GM19463 (cell line): ENCODE data around the gene CCSER1.
A peak's percentile ranks its signal among the peaks of the same experiment; 100 is the strongest.
"Not testable (repeated sequence)": the region's sequence is repeated elsewhere in the genome, so short reads cannot be mapped to it uniquely, and the experiment has no call there.

Experiments
- ATAC-seq: cut with Tn5 transposase; IDR thresholded peaks from one replicate; pipeline ENCODE4 v1.9.1; 2021; ENCODE audit warnings: mild to moderate bottlenecking, moderate library complexity; ENCODE audit not compliant: unreplicated experiment

CCSER1 gene

DNA sequence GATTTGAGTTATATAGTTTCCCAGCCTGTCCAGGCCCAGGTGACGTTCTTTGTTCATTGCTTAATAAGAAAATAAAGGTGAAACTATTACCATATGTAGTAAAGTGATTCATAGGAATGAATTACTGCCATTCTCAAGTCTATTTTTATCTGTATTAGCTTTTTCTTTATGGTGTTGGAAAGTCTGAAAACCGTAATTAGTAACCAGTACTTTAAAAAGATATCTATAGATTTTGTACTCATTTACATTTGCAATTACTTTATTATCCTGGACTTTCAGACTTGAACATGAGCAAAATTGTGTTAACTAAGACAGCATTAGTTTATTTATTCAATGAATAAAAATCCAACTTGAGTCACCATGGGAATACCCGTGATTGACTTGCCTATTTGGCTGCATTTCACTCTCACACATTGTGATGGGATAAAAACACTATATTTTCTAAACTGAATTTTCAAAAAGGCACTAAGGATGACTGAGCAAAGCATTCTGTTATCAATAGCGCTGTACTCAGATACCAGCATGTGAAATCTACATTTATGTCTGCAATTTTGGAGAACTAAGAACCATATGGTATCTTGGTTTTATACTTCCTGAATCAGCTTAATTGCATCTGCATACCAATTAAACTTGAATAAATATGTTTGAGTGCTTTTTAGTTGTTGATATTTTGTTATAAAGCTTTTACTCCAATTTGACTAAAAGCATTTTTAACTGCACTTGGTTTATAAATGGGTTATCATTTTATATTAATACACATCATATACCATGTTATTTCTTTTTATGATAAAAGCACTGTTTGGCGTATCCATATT, 154.6 kb downstream of the CCSER1 start:
- ATAC-seq: no peak

DNA sequence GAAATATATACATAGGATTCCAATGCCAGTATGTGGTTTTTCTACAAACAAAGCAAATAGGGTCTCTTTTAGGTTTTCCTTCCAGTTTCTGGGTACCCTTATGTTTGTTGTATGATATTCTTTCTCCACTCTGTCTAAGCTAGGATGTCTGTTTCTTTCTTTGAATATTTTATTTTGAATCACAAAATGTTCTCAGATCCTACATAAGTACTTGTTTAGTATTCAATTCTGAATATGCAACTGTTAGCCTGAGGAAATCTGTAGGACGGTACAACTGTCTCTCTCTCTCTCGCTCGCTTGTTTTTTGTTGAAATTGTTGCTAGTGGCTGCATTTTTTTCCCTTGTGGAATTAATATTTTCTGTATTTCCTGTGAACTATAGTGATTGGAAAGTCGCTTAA, 163.2 kb downstream of the CCSER1 start:
- no peak for ATAC-seq

DNA sequence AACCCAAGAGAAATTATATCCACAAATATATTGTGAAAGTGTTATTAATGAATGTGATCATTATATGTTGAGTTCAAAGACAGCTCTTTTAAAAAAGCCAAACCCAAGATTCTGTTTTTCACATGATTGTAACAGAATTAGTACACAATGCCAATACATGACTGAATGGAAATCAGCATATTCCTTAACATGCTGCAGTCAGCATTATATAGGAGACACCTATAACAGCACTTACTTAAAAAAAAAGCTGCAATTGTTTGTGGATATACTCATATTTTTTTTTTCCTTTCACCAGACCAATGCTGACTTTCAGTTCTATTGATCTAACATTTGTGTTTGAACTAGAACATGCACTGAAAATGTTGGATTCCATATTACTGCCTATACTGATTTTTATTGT, 165.2 kb downstream of the CCSER1 start:
- no peak for ATAC-seq

DNA sequence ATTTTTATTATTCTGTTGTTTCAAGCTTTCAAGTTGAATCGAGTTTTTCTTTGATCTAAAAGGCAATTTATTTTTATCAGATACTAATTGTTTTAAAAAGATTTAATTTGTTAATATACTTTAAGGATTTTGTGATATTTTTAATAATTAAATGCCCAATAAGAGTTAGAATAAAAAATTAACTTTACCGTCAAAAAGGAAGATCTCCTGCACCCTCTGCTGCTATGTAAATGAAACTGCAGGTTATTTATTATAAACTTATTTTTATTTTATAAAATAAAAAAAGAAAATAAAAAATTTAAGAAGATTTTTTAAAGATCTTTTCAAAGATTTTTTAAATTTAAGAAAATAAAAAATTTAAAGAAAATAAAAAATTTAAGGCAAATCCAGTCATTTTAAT, 166.1 kb downstream of the CCSER1 start:
- no peak for ATAC-seq

DNA sequence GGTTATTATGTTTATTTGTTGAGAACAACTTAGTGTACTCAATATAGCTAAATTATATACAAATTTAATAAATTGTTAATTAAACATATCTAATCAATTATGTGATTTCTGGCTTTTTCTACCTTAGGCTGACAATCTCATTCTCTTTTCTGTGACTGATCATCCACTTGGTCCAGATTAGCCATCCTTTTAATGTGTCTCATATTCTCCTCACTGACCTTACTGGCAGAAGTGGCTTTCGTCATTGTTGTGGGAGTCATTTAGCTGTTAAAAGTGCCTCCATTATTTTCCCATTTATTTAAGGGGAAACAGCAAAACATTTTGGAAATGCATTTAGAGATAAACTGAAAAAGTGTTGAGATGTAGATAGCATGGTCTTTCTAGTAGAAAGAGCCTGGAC, 172.2 kb downstream of the CCSER1 start:
- ATAC-seq: no peak

DNA sequence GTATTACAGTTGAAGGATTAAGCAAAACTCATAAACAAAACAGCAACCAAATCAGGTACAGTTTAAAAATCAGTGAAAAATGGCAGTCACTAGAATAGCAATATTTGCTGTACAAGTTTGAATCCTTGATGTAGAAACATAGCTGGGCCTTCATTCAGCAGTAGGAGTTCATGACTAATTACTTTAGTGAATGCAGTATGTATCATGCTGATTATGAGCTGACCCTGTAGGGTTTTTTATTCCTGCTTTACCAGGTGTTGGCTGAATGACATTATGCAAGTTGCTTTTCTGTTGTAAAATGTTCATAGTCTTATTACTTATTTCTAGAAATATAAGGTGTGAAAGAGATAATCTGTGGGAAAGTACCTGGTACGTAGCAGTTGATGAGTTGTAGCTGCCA, 179.6 kb downstream of the CCSER1 start:
- ATAC-seq: no peak

DNA sequence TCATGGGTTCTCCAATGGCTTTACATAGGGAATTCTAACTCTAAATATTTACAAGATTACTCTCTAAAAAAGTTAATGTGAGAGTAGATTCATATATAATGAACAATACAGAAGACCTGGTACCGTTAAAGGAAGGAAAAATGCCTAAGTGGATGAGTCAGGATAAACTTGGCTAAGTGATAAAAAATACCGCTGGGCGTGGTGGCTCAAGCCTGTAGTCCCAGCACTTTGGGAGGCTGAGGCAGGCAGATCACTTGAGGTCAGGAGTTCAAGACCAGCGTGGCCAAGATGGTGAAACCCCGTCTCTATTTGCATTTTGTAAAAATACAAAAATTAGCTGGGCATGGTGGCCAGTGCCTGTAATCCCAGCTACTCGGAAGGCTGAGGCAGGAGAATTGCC, 189.9 kb downstream of the CCSER1 start:
- ATAC-seq: not testable (repeated sequence)

DNA sequence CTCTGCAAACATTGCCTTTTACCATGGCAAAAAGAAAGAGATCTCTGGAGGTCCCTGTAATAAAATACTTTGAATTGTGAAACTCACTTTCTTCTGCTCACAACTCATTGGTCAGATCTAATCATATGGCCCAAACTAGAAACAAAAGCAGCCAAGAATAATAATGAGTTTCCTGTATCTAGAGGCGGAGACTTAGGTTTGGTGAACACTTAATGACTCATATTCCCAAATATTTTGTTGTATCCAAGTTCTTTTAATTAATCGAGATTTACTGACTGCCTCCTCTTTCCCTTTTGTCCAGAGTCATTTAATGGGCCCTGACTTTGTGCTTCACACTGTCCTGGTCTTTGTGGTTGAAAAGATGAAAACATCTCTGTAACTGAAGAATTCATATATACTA, 190.6 kb downstream of the CCSER1 start:
- ATAC-seq: no peak

DNA sequence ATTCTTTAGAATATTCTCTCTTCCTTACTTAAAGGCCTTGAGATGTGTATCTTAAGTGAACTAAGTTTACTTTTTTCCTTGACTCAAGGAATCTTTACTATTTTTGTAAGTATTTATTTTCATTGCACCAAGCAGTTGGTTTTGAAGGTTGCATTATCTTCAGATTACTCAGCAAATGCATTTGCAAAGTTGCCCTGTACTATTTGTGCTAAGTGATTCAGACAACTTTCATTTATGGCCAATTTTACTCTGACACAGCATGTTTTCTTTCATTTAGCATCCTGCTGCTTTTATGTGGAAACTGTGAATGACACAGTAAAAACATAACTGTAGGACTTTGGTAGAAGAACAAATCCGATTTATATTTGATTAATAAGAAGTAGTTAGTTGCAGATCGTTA, 191.0 kb downstream of the CCSER1 start:
- ATAC-seq: no peak

DNA sequence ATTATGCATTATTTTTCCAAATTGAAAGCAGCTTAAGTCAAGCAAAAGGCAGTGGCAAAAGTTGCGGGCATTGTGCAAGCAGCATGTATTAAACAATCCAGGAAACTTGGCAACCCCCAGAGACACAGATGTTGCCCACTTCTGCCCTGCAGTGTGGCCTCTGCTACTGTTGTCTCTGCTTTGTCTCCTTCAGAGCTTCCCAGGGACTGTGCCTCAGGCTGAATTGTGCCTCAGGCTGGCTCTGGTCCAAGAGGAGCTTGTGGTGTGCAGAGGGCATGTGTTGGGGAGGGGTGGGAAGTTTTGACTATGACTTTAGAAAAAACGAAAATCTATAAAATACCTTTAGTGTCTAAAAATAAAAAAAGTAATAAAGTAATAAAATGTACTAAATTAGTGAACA, 201.4 kb downstream of the CCSER1 start:
- no peak for ATAC-seq

DNA sequence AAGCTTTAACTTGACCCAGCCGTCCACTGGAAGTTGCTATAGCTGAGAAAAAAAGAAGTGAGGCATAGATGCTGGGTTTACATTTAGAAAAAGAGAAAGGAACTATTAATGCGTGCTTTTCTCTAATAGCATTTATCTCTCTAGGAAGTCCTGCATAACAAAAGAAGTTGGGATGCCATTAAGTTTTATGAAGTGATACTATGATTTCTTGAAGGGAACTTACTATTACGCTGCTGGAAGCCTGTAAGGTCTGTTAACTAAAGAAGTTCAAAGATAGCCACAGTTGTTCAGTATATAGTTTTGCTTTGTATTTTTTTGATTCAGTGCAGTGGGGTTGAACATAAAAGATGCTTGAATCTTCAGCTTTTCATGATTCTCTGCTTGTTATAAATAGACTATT, 203.4 kb downstream of the CCSER1 start:
- no peak for ATAC-seq

DNA sequence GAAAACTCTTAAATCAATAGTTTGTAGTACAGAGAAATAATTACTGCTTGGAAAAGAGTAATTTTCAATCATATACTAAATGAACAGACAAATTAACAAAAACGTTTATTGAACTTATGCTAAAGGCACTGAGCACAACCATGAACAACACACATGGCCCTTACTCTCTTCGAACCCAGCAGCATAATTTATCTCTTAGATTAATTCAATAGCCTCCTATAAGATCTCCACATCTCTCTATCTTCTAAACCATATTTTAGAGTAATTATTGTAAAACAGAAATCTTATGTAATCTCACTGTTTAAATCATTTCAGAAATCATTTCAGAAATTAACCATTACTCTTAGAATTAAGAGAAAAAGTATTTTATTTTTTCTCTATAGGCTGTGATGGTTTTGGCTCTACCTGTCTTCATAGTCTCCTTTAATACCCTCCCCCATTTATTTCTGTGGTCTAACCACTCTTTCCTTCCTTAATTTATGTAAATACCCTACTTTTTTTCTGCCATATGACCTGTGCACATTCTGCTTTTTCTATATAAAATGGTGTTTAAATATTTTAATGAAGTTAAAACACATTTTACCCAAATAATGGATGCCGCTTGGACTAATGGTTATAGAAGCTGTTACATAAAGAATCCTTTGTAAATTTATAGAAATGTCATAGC, 218.5 kb downstream of the CCSER1 start:
- no peak for ATAC-seq

DNA sequence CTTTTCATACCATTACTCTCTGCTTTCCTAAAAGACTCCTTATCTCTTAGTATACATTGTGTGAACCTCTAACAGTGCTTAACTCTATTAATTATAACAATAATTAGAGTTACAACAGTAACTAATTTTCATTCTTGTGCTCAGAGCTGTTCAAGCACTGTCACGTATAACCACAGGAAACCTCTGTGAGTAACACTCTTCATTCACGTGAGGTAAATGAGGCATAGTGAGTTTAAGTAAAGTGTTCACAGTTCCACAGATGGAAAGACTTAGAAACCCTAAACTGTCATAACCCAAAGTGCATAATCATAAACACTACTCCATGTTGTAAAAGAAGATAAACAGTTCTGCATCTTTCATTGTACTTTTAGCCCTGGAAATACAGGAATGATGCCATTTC, 222.4 kb downstream of the CCSER1 start:
- no peak for ATAC-seq

DNA sequence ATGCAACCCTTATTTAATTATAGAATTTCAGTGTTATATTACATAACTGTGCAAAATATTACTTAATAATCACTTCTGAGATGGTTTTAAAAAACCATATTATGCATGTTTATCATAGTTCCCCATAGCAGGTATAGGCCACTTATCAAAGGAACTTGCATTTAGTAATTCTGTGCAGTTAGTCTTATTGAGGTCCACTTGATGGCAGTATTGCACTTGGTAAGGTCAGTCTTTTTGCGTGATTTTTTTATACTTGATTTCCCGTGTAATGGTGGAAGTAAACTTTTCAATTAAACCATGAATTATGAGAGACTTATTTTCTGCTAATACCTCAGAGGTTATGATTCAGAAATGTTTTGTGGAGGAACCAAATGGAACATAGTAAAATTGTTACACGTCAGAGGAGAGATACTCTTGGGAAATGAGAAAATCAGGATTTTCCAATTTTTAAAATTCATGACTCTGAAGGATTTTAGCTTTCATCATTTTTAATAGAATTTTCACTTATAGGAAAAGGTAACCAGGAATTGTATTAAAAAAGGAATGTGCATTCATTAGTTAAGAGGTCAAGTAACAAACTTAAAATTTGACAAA, 230.0 kb downstream of the CCSER1 start:
- ATAC-seq: no peak

DNA sequence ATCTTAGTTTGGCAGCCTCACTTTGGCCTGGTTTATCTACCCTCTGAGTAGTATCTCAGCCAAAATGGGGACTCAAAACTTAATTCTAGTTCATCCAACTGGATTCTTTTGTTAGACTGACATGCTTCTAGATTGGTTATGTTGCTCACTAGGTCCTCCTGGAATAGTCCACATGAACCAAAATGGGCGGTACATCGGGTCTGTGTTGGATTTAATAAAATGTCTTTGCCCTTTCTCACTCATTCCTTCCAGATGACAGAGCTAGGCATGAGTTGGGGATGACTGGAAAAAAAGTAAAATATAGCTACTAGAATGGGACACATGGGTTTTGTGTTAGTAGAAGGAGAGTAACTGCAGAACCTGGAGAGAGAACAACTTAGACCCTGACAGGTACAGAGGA, 247.9 kb downstream of the CCSER1 start:
- no peak for ATAC-seq

DNA sequence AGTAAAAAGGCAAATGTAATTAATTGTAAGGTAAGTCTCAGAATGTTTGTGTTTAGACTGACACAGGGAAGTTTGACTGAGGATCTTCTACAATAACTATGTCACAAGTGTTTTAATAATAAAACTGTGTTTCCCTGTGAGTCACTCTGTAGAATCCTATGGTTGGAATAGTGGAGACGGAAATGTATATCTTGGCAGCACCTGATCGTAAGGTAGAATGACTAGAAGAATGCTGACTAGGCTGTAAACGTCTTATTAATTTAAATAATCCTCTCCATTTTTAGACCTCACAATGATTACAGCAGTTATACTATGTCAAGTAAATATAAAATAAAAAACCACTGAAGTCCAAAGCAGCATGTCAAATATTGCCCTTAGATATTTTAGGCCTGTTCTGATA, 266.0 kb downstream of the CCSER1 start:
- no peak for ATAC-seq

DNA sequence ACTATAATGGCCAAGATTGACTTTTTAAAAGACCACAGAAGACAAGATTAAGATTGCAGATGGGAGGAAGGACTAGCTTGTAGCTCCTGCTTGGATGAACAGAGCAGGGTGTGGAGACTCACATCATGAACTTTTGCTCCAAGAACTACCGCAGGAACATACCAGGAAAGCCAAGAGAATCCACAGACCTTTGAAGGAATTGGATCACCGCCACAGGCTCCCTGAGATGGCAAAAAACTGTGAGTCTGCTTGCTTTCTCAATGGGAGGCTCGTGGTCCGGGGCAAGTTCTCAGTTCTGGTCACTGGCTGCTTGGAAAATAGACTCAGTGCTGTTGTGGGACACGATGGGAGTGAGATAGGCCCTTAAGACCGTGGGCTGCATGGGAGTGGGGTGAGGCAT, 276.6 kb downstream of the CCSER1 start:
- ATAC-seq: no peak

DNA sequence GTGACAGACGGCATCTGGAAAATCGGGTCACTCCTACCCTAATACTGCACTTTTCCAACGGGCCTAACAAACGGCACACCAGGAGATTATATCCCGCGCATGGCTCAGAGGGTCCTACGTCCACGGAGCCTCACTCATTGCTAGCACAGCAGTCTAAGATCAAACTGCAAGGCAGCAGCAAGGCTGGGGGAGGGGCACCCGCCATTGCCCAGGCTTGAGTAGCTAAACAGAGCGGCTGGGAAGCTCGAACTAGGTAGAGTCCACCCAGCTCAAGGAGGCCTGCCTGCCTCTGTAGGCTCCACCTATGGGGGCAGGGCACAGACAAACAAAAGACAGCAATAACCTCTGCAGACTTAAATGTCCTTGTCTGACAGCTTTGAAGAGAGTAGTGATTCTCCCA, 280.7 kb downstream of the CCSER1 start:
- not testable (repeated sequence) for ATAC-seq

DNA sequence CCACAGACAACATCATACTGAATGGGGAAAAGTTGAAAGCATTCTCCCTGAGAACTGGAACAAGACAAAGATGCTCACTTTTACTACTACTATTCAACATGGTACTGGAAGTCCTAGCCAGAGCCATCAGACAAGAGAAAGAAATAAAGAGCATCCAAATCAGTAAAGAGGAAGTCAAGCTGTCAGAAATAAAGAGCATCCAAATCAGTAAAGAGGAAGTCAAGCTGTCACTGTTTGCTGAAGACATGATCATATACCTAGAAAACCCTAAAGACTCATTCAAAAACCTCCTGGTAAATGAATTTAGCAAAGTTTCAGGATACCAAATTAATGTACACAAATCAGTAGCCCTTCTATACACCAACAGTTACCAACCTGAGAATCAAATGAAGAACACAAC, 285.6 kb downstream of the CCSER1 start:
- not testable (repeated sequence) for ATAC-seq

DNA sequence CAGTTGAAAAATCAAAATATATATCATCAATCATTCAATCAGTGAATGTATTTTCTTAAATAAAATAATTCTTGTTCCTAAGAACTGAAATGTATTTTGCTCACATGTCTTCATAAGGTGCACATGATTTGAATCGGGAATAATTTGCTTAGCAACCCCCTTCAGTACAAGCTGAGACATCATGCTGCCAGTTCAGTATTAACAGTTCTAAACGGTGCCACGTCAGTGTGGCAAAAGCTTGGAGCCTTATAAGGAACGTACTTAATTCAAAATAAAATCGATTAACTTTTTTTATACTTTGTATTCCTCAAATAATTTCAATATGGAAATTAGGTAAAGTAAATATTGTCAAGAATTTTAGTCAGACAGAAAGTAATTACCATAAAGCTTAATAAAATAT, 287.9 kb downstream of the CCSER1 start:
- no peak for ATAC-seq

DNA sequence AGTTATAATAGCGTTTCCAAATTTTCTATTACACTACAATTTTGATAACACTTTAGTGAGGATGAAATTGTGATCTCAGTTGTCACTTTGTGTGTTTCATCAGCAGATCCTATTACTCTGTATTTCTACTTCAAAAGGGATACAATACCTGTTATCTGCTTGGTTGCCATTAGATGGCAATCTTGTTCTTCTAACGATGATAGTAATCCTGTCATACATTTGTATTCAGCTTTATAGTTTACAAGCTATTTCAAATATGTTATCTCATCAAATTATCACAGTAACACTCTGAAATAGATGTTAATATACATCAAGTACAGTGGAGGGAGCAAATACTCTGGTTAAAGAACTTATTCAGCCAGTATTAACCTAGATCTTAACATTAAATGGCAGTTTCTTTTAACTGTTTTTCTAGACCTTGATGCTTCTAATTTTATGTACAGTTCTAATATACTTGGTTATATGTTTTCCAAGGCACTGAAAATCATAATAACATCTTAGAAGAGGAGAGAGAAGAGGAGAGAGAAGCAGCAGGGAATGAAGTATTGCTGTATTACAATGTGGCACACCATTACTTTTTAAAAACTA, 292.0 kb downstream of the CCSER1 start:
- peak; percentile 89 for ATAC-seq

DNA sequence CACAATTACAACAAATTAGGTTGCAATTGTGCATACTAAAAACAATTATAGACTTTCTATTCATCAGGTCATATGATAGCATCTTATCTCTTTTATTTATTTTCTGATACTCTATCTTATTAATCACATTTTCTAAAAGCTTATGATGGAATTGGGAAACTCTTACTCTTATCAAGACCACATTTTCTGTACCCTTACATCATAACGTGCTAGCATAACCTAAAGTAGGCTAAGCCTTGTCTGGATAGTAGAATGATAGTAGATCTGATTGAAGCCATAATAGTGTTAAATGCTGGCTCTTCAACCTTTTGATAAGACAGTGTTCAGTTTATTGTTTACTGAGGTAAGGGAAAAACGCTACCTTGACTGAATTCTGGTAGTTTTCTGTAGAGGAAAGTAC, 294.0 kb downstream of the CCSER1 start:
- no peak for ATAC-seq
